K562 (cell line): ENCODE data around the gene CXCR5. TPM values are rescaled to one million over a fixed set of nuclear protein-coding genes. Genes with fewer than 3 reads are reported as not detected.

Experiments used
- ATAC-seq: fragments of 200-7000 bp; cut with Tn5 transposase; 3 replicates; pipeline ENCODE4 v1.9.1; 2020; ENCODE audit warnings: moderate library complexity
- BruUV-seq: library from RNA; stranded (reverse); fragments of 400-500 nt; replicated peaks from 2 replicates; lab custom pipeline; 2021; lab: Mats Ljungman, UMichigan
- CTCF ChIA-PET: fragments of 300-600 bp; formaldehyde crosslinking; extraction: SDS; loops from one replicate; lab custom pipeline; 2021; ENCODE audit warnings: low intra/inter-chr PET ratio; lab: Yijun Ruan, JAX
- POLR2A ChIA-PET: fragments of 300-600, 350-650 bp; sonication (Branson Sonifier 250); formaldehyde crosslinking; extraction: SDS; loops from one replicate; lab custom pipeline; 2021; ENCODE audit warnings: antibody characterized with exemption, inconsistent platforms; lab: Yijun Ruan, JAX
- DNase-seq, 4 experiments: peaks; one replicate each; pipeline versions ENCODE4 v3.0.0 to v3.0.0-alpha.2; 2011 to 2018; ENCODE audit warnings: low spot score in 3 of 4, mixed read lengths in 3 of 4; ENCODE audit errors: extremely low read depth in 1 of 4
- FAIRE-seq: peaks from 2 replicates; lab custom pipeline; 2011; peaks lifted over from hg19 to GRCh38; lab: Jason Lieb, UNC
- H2AFZ ChIP-seq: 2 replicates; pipeline ENCODE4 v1.6.0; 2011; ENCODE audit warnings: low read depth, low read length, control low read depth, inconsistent platforms
- H3K27ac ChIP-seq: fragments of 200-600 bp; 3 replicates; pipeline ENCODE4 v1.8.0; 2011; ENCODE audit warnings: low read depth, mild to moderate bottlenecking, control low read depth, inconsistent platforms, low read length, moderate library complexity, mixed read lengths; ENCODE audit errors: extremely low read depth
- H3K27me3 ChIP-seq, 2 experiments: fragments of 300-600 bp in 1 of 2; 2 replicates in 1 of 2; 3 replicates in 1 of 2; pipeline versions ENCODE4 v1.6.0 to v1.8.0; 2011; ENCODE audit warnings: inconsistent platforms in 2 of 2, low read length in 2 of 2, mild to moderate bottlenecking in 1 of 2, mixed read lengths in 1 of 2, moderate library complexity in 1 of 2; ENCODE audit not compliant: control insufficient read depth in 2 of 2, insufficient read depth in 2 of 2
- H3K36me3 ChIP-seq: fragments of 300-600 bp; 3 replicates; pipeline ENCODE4 v1.8.0; 2011; ENCODE audit warnings: mild to moderate bottlenecking, low read length, inconsistent platforms; ENCODE audit not compliant: control insufficient read depth, insufficient read depth
- H3K4me1 ChIP-seq, 2 experiments: fragments of 200-600 bp in 1 of 2; replicated peaks in 1 of 2; 2 replicates in 1 of 2; 3 replicates in 1 of 2; pipeline versions ENCODE4 v1.5.1 to v1.8.0; 2011; ENCODE audit warnings: inconsistent platforms in 2 of 2, low read length in 2 of 2, mild to moderate bottlenecking in 1 of 2, mixed read lengths in 1 of 2, moderate library complexity in 1 of 2; ENCODE audit not compliant: control insufficient read depth in 2 of 2, insufficient read depth in 2 of 2
- H3K4me2 ChIP-seq: 2 replicates; pipeline ENCODE4 v1.6.1; 2011; ENCODE audit warnings: low read length, control low read depth, inconsistent platforms, mixed read lengths; ENCODE audit not compliant: insufficient read depth
- H3K4me3 ChIP-seq: fragments of 200-600 bp; sonication (generic), shearing (Covaris generic); 2 replicates; pipeline ENCODE4 v1.5.1; 2016; ENCODE audit warnings: control low read depth, inconsistent platforms
- H3K79me2 ChIP-seq: fragments of 200-600 bp; 3 replicates; pipeline ENCODE4 v1.8.0; 2011; ENCODE audit warnings: low read length, inconsistent platforms; ENCODE audit not compliant: control insufficient read depth, insufficient read depth
- H3K9ac ChIP-seq, 2 experiments: 2 replicates each; pipeline versions ENCODE4 v1.6.0 to v1.6.1; 2011; ENCODE audit warnings: low read depth in 2 of 2, low read length in 2 of 2, control low read depth in 1 of 2, inconsistent platforms in 1 of 2, mild to moderate bottlenecking in 1 of 2, mixed read lengths in 1 of 2; ENCODE audit not compliant: insufficient read depth in 1 of 2
- H3K9me1 ChIP-seq: one replicate; pipeline ENCODE4 v1.6.0; 2011; ENCODE audit warnings: inconsistent platforms, mild to moderate bottlenecking, low read length, moderate library complexity; ENCODE audit not compliant: control insufficient read depth, insufficient read depth
- H3K9me3 ChIP-seq: replicated peaks from 2 replicates; pipeline ENCODE4 v1.5.1; 2011; ENCODE audit warnings: low read depth, low read length, inconsistent platforms; ENCODE audit not compliant: control insufficient read depth, insufficient read depth
- H4K20me1 ChIP-seq: replicated peaks from 2 replicates; pipeline ENCODE4 v1.6.1; 2011; ENCODE audit warnings: low read length, inconsistent platforms, mixed read lengths; ENCODE audit not compliant: control insufficient read depth, insufficient read depth
- BDP1 ChIP-seq: IDR thresholded peaks from 3 replicates; pipeline ENCODE4 v1.6.1; 2011; ENCODE audit not compliant: insufficient read length, insufficient read depth
- CBFA2T3 ChIP-seq: fragments of 450-650 bp; IDR thresholded peaks from 2 replicates; pipeline ENCODE4 v1.6.1; 2017
- EZH2 ChIP-seq: IDR thresholded peaks from 2 replicates; pipeline ENCODE4 v1.6.1; 2012; ENCODE audit warnings: low read depth, mild to moderate bottlenecking, inconsistent platforms, low read length, borderline replicate concordance
- FOXA1 ChIP-seq: fragments of 450-650 bp; IDR thresholded peaks from 2 replicates; pipeline ENCODE4 v1.6.1; 2016; ENCODE audit warnings: mild to moderate bottlenecking, borderline replicate concordance
- GTF3C2 ChIP-seq: IDR thresholded peaks from 3 replicates; pipeline ENCODE4 v1.6.1; 2011; ENCODE audit warnings: borderline replicate concordance, mild to moderate bottlenecking, moderate library complexity; ENCODE audit not compliant: insufficient read length; ENCODE audit errors: extremely low read depth
- SMAD2 ChIP-seq: fragments of 150-350 bp; IDR thresholded peaks from 2 replicates; pipeline ENCODE4 v1.6.1; 2014; ENCODE audit warnings: low read depth, mild to moderate bottlenecking, low read length
- SNRNP70 ChIP-seq: fragments of 200-400 bp; formaldehyde crosslinking; optimal IDR thresholded peaks from 2 replicates; pipeline ENCODE3; 2017; ENCODE audit warnings: low read depth, low read length
- ZFP30 ChIP-seq: fragments of 250-450 bp; sonication (Bioruptor Pico); IDR thresholded peaks from 2 replicates; pipeline ENCODE4 v1.8.0; 2022; ENCODE audit warnings: moderate library complexity, mild to moderate bottlenecking, inconsistent platforms, borderline replicate concordance
- ZFP91 ChIP-seq: sonication (generic); formaldehyde crosslinking; IDR thresholded peaks from 2 replicates; pipeline ENCODE4 v1.8.0; 2022; ENCODE audit warnings: mild to moderate bottlenecking, missing genetic modification reagents
- ZNF408 ChIP-seq: fragments of 250-450 bp; sonication (Bioruptor Pico); IDR thresholded peaks from 2 replicates; pipeline ENCODE4 v1.4.0; 2020; ENCODE audit warnings: low read depth, mild to moderate bottlenecking, moderate library complexity
- ZNF785 ChIP-seq: fragments of 250-450 bp; sonication (Bioruptor Pico); IDR thresholded peaks from 2 replicates; pipeline ENCODE4 v1.4.0; 2020; ENCODE audit warnings: mild to moderate bottlenecking
- WGBS: fragments of 100-300 bp; shearing (Covaris generic); methylation state at CpG from one replicate; pipeline ENCODE4 v1.1.6; 2016; ENCODE audit warnings: low coverage, mixed read lengths; ENCODE audit not compliant: insufficient coverage; ENCODE audit errors: missing lambda C conversion rate; 5-methylcytosine and 5-hydroxymethylcytosine counted together
- in situ Hi-C: fragments of 300-500 bp; cut with MboI; formaldehyde crosslinking; loops from 4 replicates; pipeline ENCODE4 v1.15.0; 2018; ENCODE audit warnings: inconsistent platforms, mixed read lengths
- intact Hi-C: fragments of 100-400 bp; cut with micrococcal nuclease; formaldehyde crosslinking; loops from 2 replicates; pipeline ENCODE4 v1.14.2; 2022
- polyA plus RNA-seq, 8 experiments: library from polyadenylated mRNA; depleted of rRNA in 4 of 8; stranded (reverse) in 5 of 8; unstranded in 3 of 8; fragments of >200 nt; fragmentation: Nextera tagmentation in 2 of 8; fragmentation: Illumina TruSeq in 1 of 8; extraction: Ambion mirVana in 2 of 8; extraction: Trizol in 1 of 8; gene quantifications; 2 replicates each; pipeline versions ENCODE4 v1.2.1 to v1.2.3, GENCODE V29; 2011 to 2014; ENCODE audit warnings: inconsistent platforms in 1 of 8, missing spikeins in 1 of 8
- total RNA-seq, 7 experiments: library from RNA; depleted of rRNA in 6 of 7; stranded (reverse); fragments of >200 nt in 6 of 7; fragmentation: Illumina TruSeq in 2 of 7; extraction: Trizol in 2 of 7; gene quantifications; 2 replicates each; pipeline versions ENCODE4 v1.2.1 to v1.2.3, GENCODE V29; 2011 to 2021; ENCODE audit warnings: low replicate concordance in 1 of 7

The CXCR5 gene
- total and polyA plus RNA-seq, 9 of the 15 experiments (the other 6 are each of a cell fraction or from before 2014, with no cell fraction given) = 0.03 to 0.06 TPM; not detected in 7

GRCh38 chr11:118856314-118856713, 27.4 kb upstream of the CXCR5 start:
- H2AFZ ChIP-seq = no peak overlapping the region
- peak overlapping the region in 1 of 2 experiments; percentile 52; a peak in 1 of 4 replicates for H3K9ac ChIP-seq
- H3K27me3 ChIP-seq = no peaks in the 10 kb centered on the region
- ChIA-PET CTCF (no interaction called here), POLR2A (no interaction called here)
- DNase-seq (no peak), FAIRE-seq (no peak), ATAC-seq (no peak)
- H3K36me3 ChIP-seq = no peaks in the 10 kb centered on the region
- in situ Hi-C loops (no loop called here), intact Hi-C loops (no loop called here)
- H3K79me2 ChIP-seq = no peaks in the 10 kb centered on the region
- no peak overlapping the region for H3K4me2 ChIP-seq
- H3K27ac ChIP-seq = no peak overlapping the region
- H3K4me3 ChIP-seq = no peak overlapping the region
- H3K4me1 ChIP-seq = peaks cover 3% of the 10 kb centered on the region in 2 experiments; a peak in 2 of 5 replicates
- H3K9me1 ChIP-seq = no peaks in the 10 kb centered on the region
- no TSS peak for BruUV-seq
- no peak for TF ChIP-seq ZNF785
- no peak for TF ChIP-seq EZH2
- H4K20me1 ChIP-seq = no peaks in the 10 kb centered on the region
- 23% methylated on average over 4 of the region's 4 CpGs for WGBS
- H3K9me3 ChIP-seq = no peaks in the 10 kb centered on the region

GRCh38 chr11:118857385-118857784, 26.3 kb upstream of the CXCR5 start:
- H3K27me3 ChIP-seq = no peaks in the 10 kb centered on the region
- H3K4me1 ChIP-seq = peaks cover 3% of the 10 kb centered on the region in 2 experiments; a peak in 2 of 5 replicates
- TF ChIP-seq SMAD2 (no peak), CBFA2T3 (no peak), BDP1 (no peak), FOXA1 (no peak), ZFP91 (CRISPR knock-in tag) (no peak), GTF3C2 (no peak), ZFP30 (CRISPR knock-in tag) (no peak), ZNF408 (CRISPR knock-in tag) (no peak), SNRNP70 (no peak)
- ChIA-PET CTCF (no interaction called here), POLR2A (no interaction called here)
- in situ Hi-C loops = no loop called here
- no peak overlapping the region for H3K4me2 ChIP-seq
- WGBS = 48% methylated on average over 5 of the region's 5 CpGs
- no peak overlapping the region for H3K27ac ChIP-seq
- no peak for FAIRE-seq
- no TSS peak for BruUV-seq
- no peaks in the 10 kb centered on the region for H3K79me2 ChIP-seq
- H3K9me3 ChIP-seq = no peaks in the 10 kb centered on the region
- DNase-seq = no peak
- no peak overlapping the region for H3K4me3 ChIP-seq
- H2AFZ ChIP-seq = peak overlapping the region; percentile 71
- H3K9me1 ChIP-seq = no peaks in the 10 kb centered on the region
- ATAC-seq = no peak
- no peaks in the 10 kb centered on the region for H4K20me1 ChIP-seq
- intact Hi-C loops = no loop called here
- no peaks in the 10 kb centered on the region for H3K36me3 ChIP-seq
- H3K9ac ChIP-seq = no peak overlapping the region
